IMR-90 (cell line): Measurements from ENCODE around the gene TMIGD1. TPM values are rescaled to one million over a fixed set of nuclear protein-coding genes. Genes with fewer than 3 reads are reported as not detected.
A peak's percentile ranks its signal among the peaks of the same experiment; 100 is the strongest.

Experiments used
- ATAC-seq: fragments of 200-7000 bp; cut with Tn5 transposase; 2 replicates; pipeline ENCODE4 v1.9.1; 2020; ENCODE audit warnings: low read depth, mild to moderate bottlenecking, moderate library complexity
- BruUV-seq: library from RNA; stranded (reverse); fragments of 400-500 nt; replicated peaks from 2 replicates; lab custom pipeline; 2021; lab: Mats Ljungman, UMichigan
- CTCF ChIA-PET: fragments of 300-600 bp; formaldehyde crosslinking; extraction: SDS; loops from one replicate; lab custom pipeline; 2021; ENCODE audit warnings: antibody characterized with exemption; lab: Yijun Ruan, JAX
- POLR2A ChIA-PET: fragments of 300-600 bp; sonication (Branson Sonifier 250); formaldehyde crosslinking; loops from one replicate; lab custom pipeline; 2022; ENCODE audit warnings: antibody characterized with exemption; ENCODE audit not compliant: unreplicated experiment; lab: Charles Lee
- DNase-seq: peaks from one replicate; pipeline ENCODE4 v3.0.0; 2013
- H2AFZ ChIP-seq: replicated peaks from 2 replicates; pipeline ENCODE3; 2013; ENCODE audit warnings: low read length, mild to moderate bottlenecking; ENCODE audit not compliant: poor library complexity
- H2AK5ac ChIP-seq: 2 replicates; pipeline ENCODE4 v1.6.1; 2013; ENCODE audit warnings: low read depth, low read length, inconsistent platforms
- H2AK9ac ChIP-seq: replicated peaks from 2 replicates; pipeline ENCODE3; 2013; ENCODE audit warnings: mild to moderate bottlenecking, low read depth, low read length, moderate library complexity; ENCODE audit not compliant: poor library complexity
- H2BK120ac ChIP-seq: 2 replicates; pipeline ENCODE4 v1.6.1; 2013; ENCODE audit warnings: low read depth, low read length, inconsistent platforms
- H2BK15ac ChIP-seq: 3 replicates; pipeline ENCODE4 v1.6.1; 2013; ENCODE audit warnings: low read depth, low read length, inconsistent platforms
- H2BK20ac ChIP-seq: 2 replicates; pipeline ENCODE4 v1.6.1; 2013; ENCODE audit warnings: low read depth, mild to moderate bottlenecking, inconsistent platforms, low read length, moderate library complexity
- H2BK5ac ChIP-seq: 2 replicates; pipeline ENCODE4 v1.6.1; 2013; ENCODE audit warnings: mild to moderate bottlenecking, low read depth, low read length, inconsistent platforms; ENCODE audit not compliant: poor library complexity, severe bottlenecking
- H3K14ac ChIP-seq: replicated peaks from 2 replicates; pipeline ENCODE4 v1.6.1; 2013; ENCODE audit warnings: low read depth, low read length, inconsistent platforms
- H3K18ac ChIP-seq: 2 replicates; pipeline ENCODE4 v1.6.1; 2013; ENCODE audit warnings: low read depth, low read length, control low read depth
- H3K23ac ChIP-seq: 2 replicates; pipeline ENCODE4 v1.6.1; 2013; ENCODE audit warnings: low read depth, low read length, inconsistent platforms
- H3K27ac ChIP-seq: 2 replicates; pipeline ENCODE4 v1.5.1; 2013; ENCODE audit warnings: mild to moderate bottlenecking, control low read depth, low read length; ENCODE audit not compliant: insufficient read depth
- H3K27me3 ChIP-seq: 2 replicates; pipeline ENCODE4 v1.6.1; 2013; ENCODE audit warnings: low read length; ENCODE audit not compliant: control insufficient read depth, insufficient read depth
- H3K36me3 ChIP-seq: 2 replicates; pipeline ENCODE4 v1.6.1; 2013; ENCODE audit warnings: low read length, mixed read lengths; ENCODE audit not compliant: control insufficient read depth, insufficient read depth
- H3K4ac ChIP-seq: 2 replicates; pipeline ENCODE4 v1.6.1; 2013; ENCODE audit warnings: low read depth, low read length, inconsistent platforms
- H3K4me1 ChIP-seq: 2 replicates; pipeline ENCODE4 v1.6.1; 2013; ENCODE audit warnings: low read length, mixed read lengths; ENCODE audit not compliant: control insufficient read depth, insufficient read depth
- H3K4me2 ChIP-seq: 2 replicates; pipeline ENCODE4 v1.6.1; 2013; ENCODE audit warnings: low read depth, mild to moderate bottlenecking, control low read depth, low read length, moderate library complexity
- H3K4me3 ChIP-seq: 2 replicates; pipeline ENCODE4 v1.5.1; 2013; ENCODE audit warnings: low read depth, mild to moderate bottlenecking, control low read depth, low read length, moderate library complexity; ENCODE audit not compliant: insufficient read depth
- H3K56ac ChIP-seq: 2 replicates; pipeline ENCODE4 v1.6.1; 2013; ENCODE audit warnings: low read length, inconsistent platforms; ENCODE audit not compliant: insufficient read depth; ENCODE audit errors: extremely low read depth
- H3K79me1 ChIP-seq, 2 experiments: 2 replicates each; pipeline ENCODE4 v1.6.1; 2013; ENCODE audit warnings: low read length in 2 of 2, inconsistent platforms in 1 of 2, low read depth in 1 of 2
- H3K9ac ChIP-seq: 2 replicates; pipeline ENCODE4 v1.6.1; 2013; ENCODE audit warnings: low read depth, low read length, control low read depth
- H3K9me1 ChIP-seq: 2 replicates; pipeline ENCODE4 v1.6.1; 2013; ENCODE audit warnings: low read length, inconsistent platforms; ENCODE audit not compliant: insufficient read depth
- H3K9me3 ChIP-seq: 2 replicates; pipeline ENCODE4 v1.6.1; 2013; ENCODE audit warnings: low read length; ENCODE audit not compliant: control insufficient read depth, insufficient read depth
- H4K20me1 ChIP-seq: 2 replicates; pipeline ENCODE4 v1.6.1; 2013; ENCODE audit warnings: low read length, inconsistent platforms; ENCODE audit not compliant: insufficient read depth
- H4K5ac ChIP-seq: 2 replicates; pipeline ENCODE4 v1.6.1; 2013; ENCODE audit warnings: mild to moderate bottlenecking, low read depth, low read length, control low read depth
- H4K8ac ChIP-seq, 2 experiments: 2 replicates each; pipeline ENCODE4 v1.6.1; 2013; ENCODE audit warnings: low read depth in 2 of 2, low read length in 2 of 2, control low read depth in 1 of 2, inconsistent platforms in 1 of 2
- H4K91ac ChIP-seq: 2 replicates; pipeline ENCODE4 v1.6.1; 2013; ENCODE audit warnings: low read depth, low read length, inconsistent platforms; ENCODE audit not compliant: insufficient read depth
- BHLHE40 ChIP-seq: fragments of 150-350 bp; IDR thresholded peaks from 2 replicates; pipeline ENCODE4 v1.6.1; 2016; ENCODE audit warnings: mild to moderate bottlenecking, low read depth, low read length
- CEBPB ChIP-seq: IDR thresholded peaks from 2 replicates; pipeline ENCODE4 v1.6.1; 2012; ENCODE audit warnings: low read depth, low read length, improper control_type of control experiment
- CHD1 ChIP-seq: IDR thresholded peaks from 2 replicates; pipeline ENCODE4 v1.6.1; 2012; ENCODE audit warnings: low read depth, low read length, improper control_type of control experiment
- FOS ChIP-seq: fragments of 150-350 bp; IDR thresholded peaks from 2 replicates; pipeline ENCODE4 v1.6.1; 2016; ENCODE audit warnings: low read depth, low read length
- MAFK ChIP-seq: IDR thresholded peaks from 2 replicates; pipeline ENCODE4 v1.6.1; 2012; ENCODE audit warnings: low read depth, low read length, improper control_type of control experiment
- MAZ ChIP-seq: IDR thresholded peaks from 2 replicates; pipeline ENCODE4 v1.6.1; 2012; ENCODE audit warnings: low read depth, mild to moderate bottlenecking, low read length, improper control_type of control experiment, moderate library complexity, borderline replicate concordance
- MXI1 ChIP-seq: IDR thresholded peaks from 2 replicates; pipeline ENCODE4 v1.6.1; 2012; ENCODE audit warnings: low read depth, mild to moderate bottlenecking, low read length, moderate library complexity, borderline replicate concordance
- NFE2L2 ChIP-seq: fragments of 150-350 bp; IDR thresholded peaks from 2 replicates; pipeline ENCODE4 v1.6.1; 2016; ENCODE audit warnings: low read depth, mild to moderate bottlenecking, low read length
- POLR2A ChIP-seq: IDR thresholded peaks from 2 replicates; pipeline ENCODE4 v1.6.1; 2012; ENCODE audit warnings: mild to moderate bottlenecking, low read depth, low read length
- RAD21 ChIP-seq: IDR thresholded peaks from 2 replicates; pipeline ENCODE4 v1.6.1; 2012; ENCODE audit warnings: low read length, improper control_type of control experiment
- RCOR1 ChIP-seq: IDR thresholded peaks from 2 replicates; pipeline ENCODE4 v1.6.1; 2012; ENCODE audit warnings: mild to moderate bottlenecking, low read length, improper control_type of control experiment; ENCODE audit not compliant: insufficient replicate concordance
- RFX5 ChIP-seq: IDR thresholded peaks from 2 replicates; pipeline ENCODE4 v1.8.0; 2012; ENCODE audit warnings: low read depth, mild to moderate bottlenecking, low read length, moderate library complexity
- SMC3 ChIP-seq: fragments of 150-350 bp; IDR thresholded peaks from 2 replicates; pipeline ENCODE4 v1.6.1; 2016; ENCODE audit warnings: low read depth, mild to moderate bottlenecking, antibody characterized with exemption, low read length, moderate library complexity
- dilution Hi-C: fragments of 300-500 bp; cut with HindIII; formaldehyde crosslinking; loops from one replicate; pipeline ENCODE4 v1.14.3; 2018; ENCODE audit warnings: low sequenced_read_pairs; ENCODE audit not compliant: unreplicated experiment
- in situ Hi-C: fragments of 300-500 bp; cut with MboI; formaldehyde crosslinking; loops from 3 replicates; pipeline ENCODE4 v1.14.3; 2019; ENCODE audit warnings: low sequenced_read_pairs, inconsistent platforms, mixed read lengths
- intact Hi-C: fragments of 100-400 bp; cut with micrococcal nuclease; formaldehyde crosslinking; loops from 2 replicates; pipeline ENCODE4 v1.10.0; 2022
- polyA plus RNA-seq, 3 experiments: library from polyadenylated mRNA; depleted of rRNA; stranded (reverse); fragments of >200 nt; gene quantifications; 2 replicates each; pipeline ENCODE4 v1.2.3, GENCODE V29; 2012; ENCODE audit warnings: low replicate concordance in 1 of 3
- total RNA-seq: library from RNA; depleted of rRNA; stranded (reverse); fragments of >200 nt; gene quantifications from 2 replicates; pipeline ENCODE4 v1.2.3, GENCODE V29; 2012
- TF ChIP-seq, protein P1 (sequence below): conservative IDR thresholded peaks from 2 replicates; pipeline ENCODE4 v1.5.1; 2012; ENCODE audit warnings: mild to moderate bottlenecking, low read depth, low read length, improper control_type of control experiment

TMIGD1 gene
- total and polyA plus RNA-seq, 2 of the 4 experiments (the other 2 are of a cell fraction): not detected

GRCh38 chr17:30323895-30324319 lies 9.9 kb downstream of the TMIGD1 start:
- H3K9me3 ChIP-seq: no peaks in the 10 kb centered on the region
- H4K20me1 ChIP-seq: no peaks in the 10 kb centered on the region
- no peak overlapping the region for H2BK15ac ChIP-seq
- no TSS peak for BruUV-seq
- 0 out of 2 replicates have a peak overlapping the region, but pooled peaks have one; percentile 67 for H3K23ac ChIP-seq
- DNase-seq: no peak
- ChIA-PET POLR2A (interaction anchor here (0.7 kb wide), 1 partner anchor 20 kb away, joined by 3 read pairs; no protein-coding TSS in a partner anchor), CTCF (no interaction called here)
- no peak overlapping the region for H3K4me2 ChIP-seq
- H2BK5ac ChIP-seq: no peak overlapping the region
- H4K5ac ChIP-seq: no peak overlapping the region
- H3K4ac ChIP-seq: no peak overlapping the region
- H2AFZ ChIP-seq: no peak overlapping the region
- no peak overlapping the region for H4K91ac ChIP-seq
- H3K9me1 ChIP-seq: no peaks in the 10 kb centered on the region
- TF ChIP-seq POLR2A (no peak), RCOR1 (no peak), BHLHE40 (no peak), CHD1 (no peak), RFX5 (no peak), NFE2L2 (no peak), FOS (no peak), SMC3 (no peak), RAD21 (no peak), MXI1 (no peak), MAFK (no peak), MAZ (no peak), CEBPB (no peak)
- TF ChIP-seq, protein P1, sequence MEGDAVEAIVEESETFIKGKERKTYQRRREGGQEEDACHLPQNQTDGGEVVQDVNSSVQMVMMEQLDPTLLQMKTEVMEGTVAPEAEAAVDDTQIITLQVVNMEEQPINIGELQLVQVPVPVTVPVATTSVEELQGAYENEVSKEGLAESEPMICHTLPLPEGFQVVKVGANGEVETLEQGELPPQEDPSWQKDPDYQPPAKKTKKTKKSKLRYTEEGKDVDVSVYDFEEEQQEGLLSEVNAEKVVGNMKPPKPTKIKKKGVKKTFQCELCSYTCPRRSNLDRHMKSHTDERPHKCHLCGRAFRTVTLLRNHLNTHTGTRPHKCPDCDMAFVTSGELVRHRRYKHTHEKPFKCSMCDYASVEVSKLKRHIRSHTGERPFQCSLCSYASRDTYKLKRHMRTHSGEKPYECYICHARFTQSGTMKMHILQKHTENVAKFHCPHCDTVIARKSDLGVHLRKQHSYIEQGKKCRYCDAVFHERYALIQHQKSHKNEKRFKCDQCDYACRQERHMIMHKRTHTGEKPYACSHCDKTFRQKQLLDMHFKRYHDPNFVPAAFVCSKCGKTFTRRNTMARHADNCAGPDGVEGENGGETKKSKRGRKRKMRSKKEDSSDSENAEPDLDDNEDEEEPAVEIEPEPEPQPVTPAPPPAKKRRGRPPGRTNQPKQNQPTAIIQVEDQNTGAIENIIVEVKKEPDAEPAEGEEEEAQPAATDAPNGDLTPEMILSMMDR: no peak
- peaks cover 22% of the 10 kb centered on the region for H3K27me3 ChIP-seq
- in situ Hi-C loops: loop anchor here (25.0 kb wide), 1 partner anchor 388 kb away; no protein-coding TSS in a partner anchor
- H3K79me1 ChIP-seq: no peaks in the 10 kb centered on the region
- no peak overlapping the region for H3K56ac ChIP-seq
- ATAC-seq: no peak
- H3K27ac ChIP-seq: no peak overlapping the region
- no peak overlapping the region for H2BK20ac ChIP-seq
- no peaks in the 10 kb centered on the region for H3K36me3 ChIP-seq
- H4K8ac ChIP-seq: no peak overlapping the region
- H2BK120ac ChIP-seq: no peak overlapping the region
- H2AK5ac ChIP-seq: no peak overlapping the region
- dilution Hi-C loops: no loop called here
- no peak overlapping the region for H3K4me3 ChIP-seq
- H3K14ac ChIP-seq: no peak overlapping the region
- intact Hi-C loops: no loop called here
- H3K18ac ChIP-seq: no peak overlapping the region
- peaks cover 2% of the 10 kb centered on the region; the same call in 1 of the 2 replicates for H3K4me1 ChIP-seq
- no peak overlapping the region for H2AK9ac ChIP-seq
- H3K9ac ChIP-seq: no peak overlapping the region
